NCI-H2107 (cell line): Measurements from ENCODE around the gene UBAC2.
"Not testable (repeated sequence)": the region's sequence is repeated elsewhere in the genome, so short reads cannot be mapped to it uniquely, and the experiment has no call there.

Experiments used
- DNase-seq: peaks from one replicate; lab custom pipeline; 2025; lab: John Stamatoyannopoulos, UW

UBAC2 gene

GRCh38 chr13:99249178-99249577, 48.5 kb downstream of the UBAC2 start:
- DNase-seq = not testable (repeated sequence)

GRCh38 chr13:99249606-99250005, 49.0 kb downstream of the UBAC2 start:
- DNase-seq = not testable (repeated sequence)

GRCh38 chr13:99250982-99251825, 50.5 kb downstream of the UBAC2 start:
- no peak for DNase-seq

GRCh38 chr13:99251921-99252320, 51.3 kb downstream of the UBAC2 start:
- DNase-seq = no peak

GRCh38 chr13:99254830-99255229, 54.2 kb downstream of the UBAC2 start:
- no peak for DNase-seq

GRCh38 chr13:99255271-99255670, 54.6 kb downstream of the UBAC2 start:
- DNase-seq = no peak

- DNase-seq = no peak
These were observed 55.6 kb downstream of the UBAC2 start for GRCh38 chr13:99256283-99256682.

GRCh38 chr13:99256709-99257108, 56.1 kb downstream of the UBAC2 start:
- DNase-seq = no peak

GRCh38 chr13:99257291-99257690, 56.6 kb downstream of the UBAC2 start:
- no peak for DNase-seq

- DNase-seq = no peak
These were observed 57.7 kb downstream of the UBAC2 start, which contains the start of gene GPR18 for GRCh38 chr13:99258210-99258860. Gene GPR18 (minus strand): TSS chr13:99258379. CDS start chr13:99255872, 2,507 bp downstream.

- DNase-seq = no peak
These were observed 58.3 kb downstream of the UBAC2 start for GRCh38 chr13:99258946-99259345.

- DNase-seq = no peak
These were observed 59.6 kb downstream of the UBAC2 start for GRCh38 chr13:99260216-99260615.

GRCh38 chr13:99261059-99261458, 60.4 kb downstream of the UBAC2 start:
- no peak for DNase-seq

GRCh38 chr13:99263126-99263785, 62.6 kb downstream of the UBAC2 start:
- DNase-seq = no peak

- DNase-seq = no peak
These were observed 63.4 kb downstream of the UBAC2 start for GRCh38 chr13:99264051-99264450.

GRCh38 chr13:99265162-99265800, 64.6 kb downstream of the UBAC2 start:
- DNase-seq = no peak

- no peak for DNase-seq
These were observed 65.3 kb downstream of the UBAC2 start for GRCh38 chr13:99265821-99266426.

- no peak for DNase-seq
These were observed 66.2 kb downstream of the UBAC2 start for GRCh38 chr13:99266827-99267226.

- no peak for DNase-seq
These were observed 67.3 kb downstream of the UBAC2 start for GRCh38 chr13:99267927-99268326.

- DNase-seq = no peak
These were observed 68.2 kb downstream of the UBAC2 start for GRCh38 chr13:99268822-99269221.

GRCh38 chr13:99269627-99270241, 69.1 kb downstream of the UBAC2 start:
- no peak for DNase-seq
